Keratinocyte (primary cell): ENCODE measurements around the gene MCM5. TPM values are rescaled to one million over a fixed set of nuclear protein-coding genes. Genes with fewer than 3 reads are reported as not detected.

ENCODE experiments used
- DNase-seq: peaks from one replicate; pipeline ENCODE4 v3.0.0-alpha.2; 2011; ENCODE audit warnings: low read depth, missing footprints, low spot score
- FAIRE-seq: peaks from 2 replicates; lab custom pipeline; 2011; peaks lifted over from hg19 to GRCh38; lab: Jason Lieb, UNC
- H2AFZ ChIP-seq: 2 replicates; pipeline ENCODE4 v1.6.0; 2012; ENCODE audit warnings: low read length, control low read depth, inconsistent platforms; ENCODE audit not compliant: control insufficient read depth
- H3K27ac ChIP-seq: 2 replicates; pipeline ENCODE4 v1.5.1; 2011; ENCODE audit warnings: low read length; ENCODE audit not compliant: control insufficient read depth, insufficient read depth
- H3K27me3 ChIP-seq: 3 replicates; pipeline ENCODE4 v1.6.0; 2011; ENCODE audit warnings: low read length; ENCODE audit not compliant: control insufficient read depth, insufficient read depth; ENCODE audit errors: extremely low read depth
- H3K36me3 ChIP-seq, 2 experiments: 2 replicates in 1 of 2; 3 replicates in 1 of 2; pipeline ENCODE4 v1.5.1; 2011; ENCODE audit warnings: low read length in 2 of 2, mild to moderate bottlenecking in 1 of 2; ENCODE audit not compliant: control insufficient read depth in 2 of 2, insufficient read depth in 2 of 2; ENCODE audit errors: extremely low read depth in 1 of 2
- H3K4me1 ChIP-seq: 3 replicates; pipeline ENCODE4 v1.5.1; 2011; ENCODE audit warnings: low read length; ENCODE audit not compliant: control insufficient read depth, insufficient read depth; ENCODE audit errors: extremely low read depth
- H3K4me2 ChIP-seq: 3 replicates; pipeline ENCODE4 v1.6.0; 2011; ENCODE audit warnings: low read depth, low read length; ENCODE audit not compliant: control insufficient read depth, insufficient read depth; ENCODE audit errors: extremely low read depth
- H3K4me3 ChIP-seq, 3 experiments: fragments of 200-600 bp in 1 of 3; sonication (generic) in 1 of 3; 2 replicates in 2 of 3; 3 replicates in 1 of 3; pipeline ENCODE4 v1.5.1; 2011 to 2016; ENCODE audit warnings: low read length in 3 of 3, mild to moderate bottlenecking in 3 of 3, control low read depth in 2 of 3, inconsistent platforms in 1 of 3, low read depth in 1 of 3, mixed read lengths in 1 of 3, mixed run types in 1 of 3, moderate library complexity in 1 of 3; ENCODE audit not compliant: control insufficient read depth in 2 of 3, insufficient read depth in 2 of 3; ENCODE audit errors: extremely low read depth in 1 of 3
- H3K79me2 ChIP-seq: 2 replicates; pipeline ENCODE4 v1.6.0; 2012; ENCODE audit warnings: low read length; ENCODE audit not compliant: control insufficient read depth, insufficient read depth
- H3K9ac ChIP-seq: 3 replicates; pipeline ENCODE4 v1.6.0; 2011; ENCODE audit warnings: low read length; ENCODE audit not compliant: control insufficient read depth, insufficient read depth; ENCODE audit errors: extremely low read depth
- H3K9me1 ChIP-seq: 3 replicates; pipeline ENCODE4 v1.6.0; 2011; ENCODE audit warnings: low read length; ENCODE audit not compliant: control insufficient read depth, insufficient read depth; ENCODE audit errors: extremely low read depth
- H3K9me3 ChIP-seq: 2 replicates; pipeline ENCODE4 v1.5.1; 2012; ENCODE audit warnings: low read depth, low read length; ENCODE audit not compliant: control insufficient read depth
- H4K20me1 ChIP-seq: 3 replicates; pipeline ENCODE4 v1.6.0; 2011; ENCODE audit warnings: low read length; ENCODE audit not compliant: control insufficient read depth, insufficient read depth; ENCODE audit errors: extremely low read depth
- EZH2 ChIP-seq: IDR thresholded peaks from one replicate; pipeline ENCODE4 v1.6.1; 2012; ENCODE audit warnings: inconsistent platforms, mild to moderate bottlenecking, low read length, moderate library complexity
- dilution Hi-C: fragments of 300-500 bp; cut with MboI; formaldehyde crosslinking; loops from one replicate; pipeline ENCODE4 v1.7.0; 2020; ENCODE audit warnings: low sequenced_read_pairs; ENCODE audit not compliant: extremely low pct_ligation_motif_present
- polyA plus RNA-seq, 5 experiments: library from polyadenylated mRNA; depleted of rRNA in 3 of 5; stranded (reverse) in 3 of 5; stranded (forward) in 1 of 5; unstranded in 1 of 5; fragments of >200 nt; gene quantifications; 1 replicate in 1 of 5; 2 replicates in 3 of 5; 3 replicates in 1 of 5; pipeline versions ENCODE4 v1.2.1 to v1.2.3, GENCODE V29; 2011 to 2012; ENCODE audit warnings: missing spikeins in 2 of 5, low read depth in 1 of 5, low replicate concordance in 1 of 5
- TF ChIP-seq, protein P1 (sequence below), 3 experiments: IDR thresholded peaks in 1 of 3; conservative IDR thresholded peaks in 1 of 3; optimal IDR thresholded peaks in 1 of 3; 2 replicates in 2 of 3; 3 replicates in 1 of 3; pipeline versions ENCODE3 to v1.5.1; 2011; ENCODE audit warnings: low read length in 3 of 3, mild to moderate bottlenecking in 3 of 3, moderate library complexity in 2 of 3, control low read depth in 1 of 3, inconsistent platforms in 1 of 3; ENCODE audit not compliant: insufficient read depth in 2 of 3; ENCODE audit errors: extremely low read depth in 1 of 3

MCM5 gene
- polyA plus RNA-seq, 1 donor (not counting 4 experiments of a cell fraction or from before 2014, with no cell fraction given) = 24.4 TPM

DNA sequence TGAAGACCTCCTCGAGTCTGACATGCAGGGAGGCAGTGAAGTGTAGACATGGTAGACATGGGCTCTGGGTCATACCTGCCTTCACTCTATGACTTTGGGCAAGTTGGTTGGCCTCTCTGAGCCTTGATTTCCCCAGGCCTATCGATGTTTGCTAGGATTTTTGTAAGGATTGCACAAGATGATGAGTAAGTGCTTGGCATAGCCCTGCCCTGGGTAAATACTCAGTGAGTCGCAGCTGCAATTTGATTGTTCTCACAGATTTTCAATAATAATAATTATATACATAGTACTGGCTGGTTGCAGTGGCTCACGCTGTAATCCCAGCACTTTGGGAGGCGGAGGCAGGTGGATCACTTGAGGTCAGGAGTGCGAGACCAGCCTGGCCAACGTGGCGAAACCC lies 18.1 kb downstream of the MCM5 start:
- no peaks in the 10 kb centered on the region for H3K27me3 ChIP-seq
- no peak overlapping the region for H3K4me2 ChIP-seq
- H3K36me3 ChIP-seq = peaks cover 5 to 57% of the 10 kb centered on the region in 2 experiments
- TF ChIP-seq, protein P1, sequence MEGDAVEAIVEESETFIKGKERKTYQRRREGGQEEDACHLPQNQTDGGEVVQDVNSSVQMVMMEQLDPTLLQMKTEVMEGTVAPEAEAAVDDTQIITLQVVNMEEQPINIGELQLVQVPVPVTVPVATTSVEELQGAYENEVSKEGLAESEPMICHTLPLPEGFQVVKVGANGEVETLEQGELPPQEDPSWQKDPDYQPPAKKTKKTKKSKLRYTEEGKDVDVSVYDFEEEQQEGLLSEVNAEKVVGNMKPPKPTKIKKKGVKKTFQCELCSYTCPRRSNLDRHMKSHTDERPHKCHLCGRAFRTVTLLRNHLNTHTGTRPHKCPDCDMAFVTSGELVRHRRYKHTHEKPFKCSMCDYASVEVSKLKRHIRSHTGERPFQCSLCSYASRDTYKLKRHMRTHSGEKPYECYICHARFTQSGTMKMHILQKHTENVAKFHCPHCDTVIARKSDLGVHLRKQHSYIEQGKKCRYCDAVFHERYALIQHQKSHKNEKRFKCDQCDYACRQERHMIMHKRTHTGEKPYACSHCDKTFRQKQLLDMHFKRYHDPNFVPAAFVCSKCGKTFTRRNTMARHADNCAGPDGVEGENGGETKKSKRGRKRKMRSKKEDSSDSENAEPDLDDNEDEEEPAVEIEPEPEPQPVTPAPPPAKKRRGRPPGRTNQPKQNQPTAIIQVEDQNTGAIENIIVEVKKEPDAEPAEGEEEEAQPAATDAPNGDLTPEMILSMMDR (optimal IDR thresholded peaks at IDR 0.05 in 1 of 3, IDR thresholded peaks at IDR 0.05 in 1 of 3, conservative IDR thresholded peaks at IDR 0.05 in 1 of 3; ENCODE audit: extremely low read depth in 1 of 3, insufficient read depth in 2 of 3, low read length in 3 of 3) = no peak
- no peak for TF ChIP-seq EZH2
- H3K9me3 ChIP-seq = no peaks in the 10 kb centered on the region
- H3K4me1 ChIP-seq = peaks cover 3% of the 10 kb centered on the region
- H2AFZ ChIP-seq = no peak overlapping the region
- no peaks in the 10 kb centered on the region for H4K20me1 ChIP-seq
- FAIRE-seq (no peak), DNase-seq (no peak)
- H3K4me3 ChIP-seq = no peak overlapping the region
- H3K27ac ChIP-seq = no peak overlapping the region
- dilution Hi-C loops = no loop called here
- H3K9ac ChIP-seq = no peak overlapping the region
- H3K9me1 ChIP-seq = peaks cover 6% of the 10 kb centered on the region
- H3K79me2 ChIP-seq = no peaks in the 10 kb centered on the region

- FAIRE-seq (no peak), DNase-seq (no peak)
- no peaks in the 10 kb centered on the region for H3K79me2 ChIP-seq
- H3K9me3 ChIP-seq = no peaks in the 10 kb centered on the region
- H3K27ac ChIP-seq = no peak overlapping the region
- H4K20me1 ChIP-seq = no peaks in the 10 kb centered on the region
- no peak overlapping the region for H3K4me3 ChIP-seq
- H3K27me3 ChIP-seq = no peaks in the 10 kb centered on the region
- no peak overlapping the region for H3K9ac ChIP-seq
- dilution Hi-C loops = no loop called here
- no peak for TF ChIP-seq EZH2
- TF ChIP-seq, protein P1 (optimal IDR thresholded peaks at IDR 0.05 in 1 of 3, IDR thresholded peaks at IDR 0.05 in 1 of 3, conservative IDR thresholded peaks at IDR 0.05 in 1 of 3; ENCODE audit: extremely low read depth in 1 of 3, insufficient read depth in 2 of 3, low read length in 3 of 3) = no peak
- H3K36me3 ChIP-seq = peaks cover 5 to 52% of the 10 kb centered on the region in 2 experiments
- H3K4me1 ChIP-seq = peaks cover 3% of the 10 kb centered on the region
- H3K4me2 ChIP-seq = no peak overlapping the region
- peaks cover 6% of the 10 kb centered on the region for H3K9me1 ChIP-seq
- H2AFZ ChIP-seq = no peak overlapping the region
Observed at GRCh38 chr22:35418731-35419130, 18.8 kb downstream of the MCM5 start.
